SJSA1 (cell line): ENCODE data around the gene ELFN1. TPM values are rescaled to one million over a fixed set of nuclear protein-coding genes. Genes with fewer than 3 reads are reported as not detected.

Experiments used
- DNase-seq, 2 experiments: peaks; one replicate each; pipeline ENCODE4 v3.0.0-alpha.2; 2015 to 2020; ENCODE audit warnings: low spot score in 2 of 2, low read depth in 1 of 2
- H3K27ac ChIP-seq: fragments of 250-450 bp; sonication (Bioruptor Pico); 2 replicates; pipeline ENCODE4 v1.5.1; 2020; ENCODE audit warnings: mild to moderate bottlenecking, moderate library complexity
- H3K27me3 ChIP-seq: fragments of 250-450 bp; sonication (Bioruptor Pico); replicated peaks from 2 replicates; pipeline ENCODE4 v1.5.1; 2020; ENCODE audit warnings: mild to moderate bottlenecking, moderate library complexity
- H3K36me3 ChIP-seq: fragments of 250-450 bp; sonication (Bioruptor Pico); 2 replicates; pipeline ENCODE4 v1.5.1; 2020; ENCODE audit warnings: mild to moderate bottlenecking
- H3K4me1 ChIP-seq: fragments of 250-450 bp; sonication (Bioruptor Pico); replicated peaks from 2 replicates; pipeline ENCODE4 v1.6.1; 2021; ENCODE audit warnings: mild to moderate bottlenecking
- H3K4me3 ChIP-seq: fragments of 250-450 bp; sonication (Bioruptor Pico); 2 replicates; pipeline ENCODE4 v1.5.1; 2020; ENCODE audit warnings: mild to moderate bottlenecking
- H3K9me3 ChIP-seq: fragments of 250-450 bp; sonication (Bioruptor Pico); replicated peaks from 2 replicates; pipeline ENCODE4 v1.5.1; 2020; ENCODE audit warnings: mild to moderate bottlenecking
- total RNA-seq: library from RNA; depleted of rRNA; stranded (reverse); fragments of >200 nt; shearing (Covaris generic); gene quantifications from 2 replicates; pipeline ENCODE4 v1.2.3, GENCODE V29; 2014

Gene ELFN1
- total RNA-seq, 1 experiment from 2014 or later = not detected

GRCh38 chr7:1724118-1724910 lies 54.2 kb downstream of the ELFN1 start:
- H3K27ac ChIP-seq = no peak overlapping the region
- no peak overlapping the region for H3K4me3 ChIP-seq
- no peaks in the 10 kb centered on the region for H3K27me3 ChIP-seq
- no peaks in the 10 kb centered on the region for H3K4me1 ChIP-seq
- H3K9me3 ChIP-seq = no peaks in the 10 kb centered on the region; the same call in 1 of the 2 replicates
- H3K36me3 ChIP-seq = no peaks in the 10 kb centered on the region
- DNase-seq = no peak

GRCh38 chr7:1725199-1725690 lies 55.2 kb downstream of the ELFN1 start:
- H3K27me3 ChIP-seq = no peaks in the 10 kb centered on the region
- H3K9me3 ChIP-seq = no peaks in the 10 kb centered on the region; the same call in 1 of the 2 replicates
- H3K27ac ChIP-seq = no peak overlapping the region
- DNase-seq = no peak
- H3K4me3 ChIP-seq = no peak overlapping the region
- no peaks in the 10 kb centered on the region for H3K4me1 ChIP-seq
- H3K36me3 ChIP-seq = no peaks in the 10 kb centered on the region

- no peak overlapping the region for H3K27ac ChIP-seq
- no peaks in the 10 kb centered on the region for H3K4me1 ChIP-seq
- no peaks in the 10 kb centered on the region; the same call in 1 of the 2 replicates for H3K9me3 ChIP-seq
- H3K4me3 ChIP-seq = no peak overlapping the region
- no peaks in the 10 kb centered on the region for H3K27me3 ChIP-seq
- DNase-seq = no peak
- H3K36me3 ChIP-seq = no peaks in the 10 kb centered on the region
Measured at GRCh38 chr7:1725766-1726630, 55.9 kb downstream of the ELFN1 start.

DNA sequence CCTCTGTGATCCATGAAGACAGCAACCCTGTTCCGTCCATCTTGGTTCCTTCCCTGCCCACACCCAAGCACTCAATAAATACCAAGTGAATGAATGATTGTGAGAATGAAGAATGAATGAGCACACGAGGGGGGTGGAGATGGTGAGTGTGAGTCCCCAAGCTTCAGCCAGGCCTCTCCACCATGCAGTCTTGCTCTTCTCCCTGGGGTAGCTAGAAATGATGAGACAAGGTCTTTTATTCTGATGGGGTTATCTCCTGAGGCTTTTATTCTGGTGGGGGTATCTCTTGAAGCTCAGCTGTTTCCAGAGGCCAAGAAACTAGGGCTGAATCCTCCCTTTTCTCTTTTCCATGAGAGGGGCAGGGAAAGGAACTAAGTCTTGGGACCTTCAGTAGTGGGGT lies 57.0 kb downstream of the ELFN1 start:
- no peaks in the 10 kb centered on the region; the same call in 1 of the 2 replicates for H3K9me3 ChIP-seq
- H3K27me3 ChIP-seq = no peaks in the 10 kb centered on the region
- H3K4me1 ChIP-seq = no peaks in the 10 kb centered on the region
- H3K36me3 ChIP-seq = no peaks in the 10 kb centered on the region
- no peak for DNase-seq
- no peak overlapping the region for H3K27ac ChIP-seq
- H3K4me3 ChIP-seq = no peak overlapping the region

DNA sequence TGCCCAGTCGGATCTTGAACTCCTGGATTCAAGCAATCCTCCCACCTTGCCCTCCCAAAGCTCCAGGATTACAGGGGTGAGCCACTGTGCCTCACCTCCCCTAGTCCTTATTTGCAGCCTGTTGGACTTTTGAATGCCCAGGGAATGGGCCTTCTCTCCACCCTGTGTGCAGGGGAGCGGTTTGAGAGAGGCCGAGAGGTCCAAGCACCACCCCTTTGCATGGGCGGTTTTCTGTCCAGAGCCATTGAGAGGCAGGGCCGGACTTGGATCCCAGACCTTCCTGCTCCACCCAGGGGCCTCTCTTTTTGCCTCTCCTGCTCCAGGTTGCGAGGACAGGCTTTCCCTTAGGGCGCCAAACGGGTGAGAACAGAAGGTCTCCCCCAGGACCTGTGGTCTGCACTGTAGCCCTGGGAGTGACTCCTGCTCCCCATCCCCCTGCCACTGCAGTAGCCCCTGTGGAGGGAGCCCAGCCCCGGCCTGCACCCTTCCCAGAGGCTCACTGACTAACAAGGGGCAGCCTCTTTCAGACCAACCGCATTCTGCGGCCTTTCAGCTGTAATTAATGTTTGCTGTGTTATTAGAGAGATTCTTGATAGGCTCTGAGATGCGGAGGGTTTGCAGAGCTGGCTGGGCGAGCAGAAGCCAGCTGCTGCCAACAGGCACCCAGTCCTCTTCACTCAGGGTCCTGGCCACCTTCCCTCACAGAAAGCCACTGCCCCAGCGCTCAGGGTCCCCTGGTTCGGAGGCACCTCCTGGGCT lies 57.9 kb downstream of the ELFN1 start:
- no peaks in the 10 kb centered on the region; the same call in 1 of the 2 replicates for H3K9me3 ChIP-seq
- no peak overlapping the region for H3K27ac ChIP-seq
- H3K27me3 ChIP-seq = no peaks in the 10 kb centered on the region
- no peak overlapping the region for H3K4me3 ChIP-seq
- H3K36me3 ChIP-seq = no peaks in the 10 kb centered on the region
- H3K4me1 ChIP-seq = no peaks in the 10 kb centered on the region
- no peak for DNase-seq

DNA sequence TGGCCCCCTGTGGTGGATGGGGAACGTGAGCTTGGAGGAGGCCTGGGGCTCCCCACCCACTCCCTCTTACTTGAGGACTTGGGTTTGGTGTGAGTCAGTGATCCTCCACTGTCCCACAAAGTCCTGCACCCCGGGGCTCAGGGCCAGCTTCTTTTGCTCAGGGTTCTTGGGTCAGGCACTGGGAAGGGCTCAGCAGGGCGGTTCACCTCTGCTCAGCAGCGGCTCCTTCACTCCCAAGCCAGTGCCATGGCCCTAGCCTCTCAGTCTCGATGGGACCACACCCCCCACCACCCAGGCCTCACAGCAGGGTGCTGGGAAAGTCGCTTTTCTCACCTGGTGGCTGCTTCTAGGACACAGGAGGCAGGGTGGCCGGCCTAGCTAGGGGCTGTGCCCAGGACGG lies 59.1 kb downstream of the ELFN1 start:
- Histone ChIP-seq H3K4me1 (no peaks in the 10 kb centered on the region), H3K36me3 (no peaks in the 10 kb centered on the region), H3K27me3 (no peaks in the 10 kb centered on the region), H3K27ac (no peak overlapping the region), H3K4me3 (no peak overlapping the region), H3K9me3 (no peaks in the 10 kb centered on the region; the same call in 1 of the 2 replicates)
- DNase-seq = no peak

- no peaks in the 10 kb centered on the region for H3K27me3 ChIP-seq
- H3K36me3 ChIP-seq = no peaks in the 10 kb centered on the region
- no peak for DNase-seq
- no peaks in the 10 kb centered on the region for H3K4me1 ChIP-seq
- no peak overlapping the region for H3K27ac ChIP-seq
- H3K9me3 ChIP-seq = no peaks in the 10 kb centered on the region; the same call in 1 of the 2 replicates
- no peak overlapping the region for H3K4me3 ChIP-seq
Measured at GRCh38 chr7:1729773-1730172, 59.7 kb downstream of the ELFN1 start.

DNA sequence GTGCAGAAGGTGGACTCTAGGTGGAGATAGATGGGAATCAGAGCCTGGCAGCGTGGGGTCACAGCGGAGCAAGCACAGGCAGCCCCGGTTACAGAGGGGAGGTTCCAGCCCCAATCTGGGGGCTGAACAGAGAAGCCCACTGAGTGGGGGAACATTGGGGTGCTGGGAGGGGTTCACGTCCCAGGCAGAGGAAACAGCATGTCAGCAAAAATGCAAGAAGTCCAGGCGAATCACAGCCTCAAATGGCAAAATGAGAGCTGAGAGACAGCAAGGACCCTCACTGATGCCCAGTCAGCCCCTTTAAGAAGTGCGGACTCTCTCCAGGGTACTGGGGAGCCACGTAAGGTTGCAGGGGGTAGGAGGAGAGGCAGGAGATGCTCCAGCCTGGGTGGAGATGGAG lies 62.0 kb downstream of the ELFN1 start:
- no peak for DNase-seq
- Histone ChIP-seq H3K27me3 (no peaks in the 10 kb centered on the region), H3K4me3 (no peak overlapping the region), H3K9me3 (no peaks in the 10 kb centered on the region; the same call in 1 of the 2 replicates), H3K36me3 (no peaks in the 10 kb centered on the region), H3K4me1 (no peaks in the 10 kb centered on the region), H3K27ac (no peak overlapping the region)

DNA sequence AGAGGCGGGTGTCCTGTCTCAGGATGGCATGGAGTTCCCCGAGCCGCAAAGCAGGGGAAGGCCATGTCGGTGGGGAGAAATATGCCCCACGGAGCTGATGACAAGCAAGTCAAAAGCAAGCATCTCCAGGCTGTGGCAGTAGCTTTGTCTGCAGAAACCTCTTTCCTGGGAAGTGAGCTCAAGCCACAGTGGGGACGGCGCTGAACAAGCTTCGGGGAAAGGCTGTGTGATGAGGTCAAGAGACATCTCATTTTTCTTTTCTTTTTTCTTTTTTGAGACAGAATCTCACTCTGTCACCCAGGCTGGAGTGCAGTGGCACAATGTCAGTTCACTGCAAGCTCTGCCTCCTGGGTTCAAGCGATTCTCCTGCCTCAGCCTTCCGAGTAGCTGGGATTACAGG lies 62.6 kb downstream of the ELFN1 start:
- Histone ChIP-seq H3K36me3 (no peaks in the 10 kb centered on the region), H3K4me1 (no peaks in the 10 kb centered on the region), H3K27me3 (0 out of 2 replicates have a peak, but pooled peaks cover 3% of the 10 kb centered on the region), H3K27ac (no peak overlapping the region), H3K9me3 (no peaks in the 10 kb centered on the region; the same call in 1 of the 2 replicates), H3K4me3 (no peak overlapping the region)
- no peak for DNase-seq

- Histone ChIP-seq H3K27ac (no peak overlapping the region), H3K27me3 (0 out of 2 replicates have a peak, but pooled peaks cover 6% of the 10 kb centered on the region), H3K36me3 (no peaks in the 10 kb centered on the region), H3K9me3 (no peaks in the 10 kb centered on the region; the same call in 1 of the 2 replicates), H3K4me1 (no peaks in the 10 kb centered on the region), H3K4me3 (no peak overlapping the region)
- no peak for DNase-seq
Measured at GRCh38 chr7:1733206-1733907, 63.3 kb downstream of the ELFN1 start.

DNA sequence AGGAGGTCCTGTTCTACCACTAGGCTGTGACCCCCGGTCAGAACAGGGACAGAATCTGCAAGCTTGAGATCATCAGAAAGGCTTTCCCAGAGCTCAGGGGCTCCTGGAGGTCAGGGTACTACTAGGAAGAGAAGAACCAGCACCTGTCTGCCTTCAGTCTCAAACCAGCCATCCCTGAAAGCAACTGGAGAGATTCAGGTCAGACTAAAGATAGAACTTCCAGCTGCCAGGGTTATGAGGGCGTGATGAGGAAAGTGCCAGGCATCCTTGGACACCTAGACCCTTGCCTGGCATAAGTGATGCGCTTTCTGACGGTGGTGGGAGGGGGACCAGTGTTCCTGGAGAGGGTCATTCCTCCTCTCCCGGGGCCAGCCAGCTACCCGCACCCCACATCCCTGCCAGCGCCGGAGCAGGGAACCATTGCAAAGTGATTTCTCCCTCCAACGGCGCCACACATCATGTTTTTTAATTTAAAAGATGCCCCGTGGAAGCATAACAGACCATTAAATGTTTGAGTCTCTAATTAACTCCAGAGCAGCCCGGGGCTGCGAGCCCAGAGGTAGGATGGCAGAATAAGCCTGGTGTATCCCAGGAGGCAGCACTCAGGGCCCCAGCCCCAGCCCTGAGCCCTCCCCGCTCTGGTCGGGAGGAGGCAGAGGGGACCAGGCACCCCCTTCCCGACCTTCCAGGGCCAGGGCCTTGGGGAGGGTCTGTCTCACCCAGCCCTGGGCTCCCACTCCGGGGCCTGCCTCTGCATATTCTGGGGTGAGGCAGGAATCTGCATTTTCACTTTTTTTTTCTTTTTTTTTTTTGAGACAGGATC lies 64.0 kb downstream of the ELFN1 start:
- Histone ChIP-seq H3K4me1 (no peaks in the 10 kb centered on the region), H3K27ac (no peak overlapping the region)

GRCh38 chr7:1735262-1735661 lies 65.2 kb downstream of the ELFN1 start:
- Histone ChIP-seq H3K27me3 (0 out of 2 replicates have a peak, but pooled peaks cover 8% of the 10 kb centered on the region), H3K4me3 (no peak overlapping the region), H3K9me3 (no peaks in the 10 kb centered on the region), H3K27ac (no peak overlapping the region), H3K4me1 (no peaks in the 10 kb centered on the region), H3K36me3 (no peaks in the 10 kb centered on the region)
- DNase-seq = no peak

More for the DNA sequence above, 64.0 kb downstream of the ELFN1 start:
- Histone ChIP-seq H3K27me3 (0 out of 2 replicates have a peak, but pooled peaks cover 8% of the 10 kb centered on the region), H3K36me3 (no peaks in the 10 kb centered on the region), H3K9me3 (no peaks in the 10 kb centered on the region; the same call in 1 of the 2 replicates), H3K4me3 (no peak overlapping the region)
- DNase-seq = no peak
